ENCODE measurements around the gene TMEM154.

DNA sequence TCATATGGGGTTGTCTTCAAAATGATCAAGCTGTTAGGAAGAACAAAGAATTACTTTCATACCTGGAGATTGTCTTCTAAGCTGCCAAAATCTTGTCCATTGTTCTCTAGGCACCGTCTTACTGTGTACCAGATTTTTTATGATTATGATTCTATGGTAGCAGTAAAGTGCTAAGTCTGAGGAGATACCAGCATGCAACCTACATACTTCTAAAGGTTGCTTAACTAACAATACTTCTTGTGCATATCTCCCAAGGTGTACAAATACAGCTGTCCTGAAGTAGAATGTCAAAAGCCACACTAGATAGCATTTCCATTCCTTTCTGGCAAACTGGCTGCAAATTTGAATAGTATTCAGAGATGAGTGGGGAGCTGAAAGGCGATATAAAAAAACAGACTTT is 81.3 kb downstream of the TMEM154 start:
- TF ChIP-seq, protein P1, sequence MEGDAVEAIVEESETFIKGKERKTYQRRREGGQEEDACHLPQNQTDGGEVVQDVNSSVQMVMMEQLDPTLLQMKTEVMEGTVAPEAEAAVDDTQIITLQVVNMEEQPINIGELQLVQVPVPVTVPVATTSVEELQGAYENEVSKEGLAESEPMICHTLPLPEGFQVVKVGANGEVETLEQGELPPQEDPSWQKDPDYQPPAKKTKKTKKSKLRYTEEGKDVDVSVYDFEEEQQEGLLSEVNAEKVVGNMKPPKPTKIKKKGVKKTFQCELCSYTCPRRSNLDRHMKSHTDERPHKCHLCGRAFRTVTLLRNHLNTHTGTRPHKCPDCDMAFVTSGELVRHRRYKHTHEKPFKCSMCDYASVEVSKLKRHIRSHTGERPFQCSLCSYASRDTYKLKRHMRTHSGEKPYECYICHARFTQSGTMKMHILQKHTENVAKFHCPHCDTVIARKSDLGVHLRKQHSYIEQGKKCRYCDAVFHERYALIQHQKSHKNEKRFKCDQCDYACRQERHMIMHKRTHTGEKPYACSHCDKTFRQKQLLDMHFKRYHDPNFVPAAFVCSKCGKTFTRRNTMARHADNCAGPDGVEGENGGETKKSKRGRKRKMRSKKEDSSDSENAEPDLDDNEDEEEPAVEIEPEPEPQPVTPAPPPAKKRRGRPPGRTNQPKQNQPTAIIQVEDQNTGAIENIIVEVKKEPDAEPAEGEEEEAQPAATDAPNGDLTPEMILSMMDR (IDR thresholded peaks at IDR 0.05; ENCODE audit: low read depth, low read length), result no peak
- no peak for TF ChIP-seq POLR2A (IDR thresholded peaks at IDR 0.05; ENCODE audit: extremely low read depth, insufficient read length)
